Activated CD8-positive, alpha-beta T cell treated with anti-CD3 and anti-CD28 coated beads for 36 hours (primary cell): ENCODE results near the gene IFNL4. TPM values are rescaled to one million over a fixed set of nuclear protein-coding genes. Genes with fewer than 3 reads are reported as not detected.
A peak's percentile ranks its signal among the peaks of the same experiment; 100 is the strongest.

ENCODE experiments used
- ATAC-seq: fragments of 200-7000 bp; cut with Tn5 transposase; one replicate; pipeline ENCODE4 v1.10.0; 2021; ENCODE audit warnings: mild to moderate bottlenecking, moderate library complexity
- CTCF ChIA-PET: fragments of 350-600 bp; sonication (Branson Sonifier 250); formaldehyde crosslinking; loops from one replicate; lab custom pipeline; 2021; ENCODE audit warnings: antibody characterized with exemption; lab: Charles Lee
- POLR2A ChIA-PET: fragments of 350-600 bp; sonication (Branson Sonifier 250); formaldehyde crosslinking; loops from one replicate; lab custom pipeline; 2021; ENCODE audit warnings: antibody characterized with exemption; lab: Charles Lee
- DNase-seq: peaks from one replicate; pipeline ENCODE4 v3.0.0-alpha.2; 2020
- H3K27ac Mint-ChIP-seq: one replicate; pipeline ENCODE4 v1.8.0; 2021; ENCODE audit warnings: mild to moderate bottlenecking, mixed read lengths
- H3K27me3 Mint-ChIP-seq: one replicate; pipeline ENCODE4 v1.8.0; 2021; ENCODE audit warnings: mixed read lengths
- H3K36me3 Mint-ChIP-seq: one replicate; pipeline ENCODE4 v1.8.0; 2021; ENCODE audit warnings: low read depth, mixed read lengths
- H3K4me1 Mint-ChIP-seq: one replicate; pipeline ENCODE4 v1.8.0; 2021; ENCODE audit warnings: low read depth, mixed read lengths
- H3K4me3 Mint-ChIP-seq: one replicate; pipeline ENCODE4 v1.8.0; 2021; ENCODE audit warnings: mild to moderate bottlenecking, moderate library complexity, mixed read lengths
- H3K9me3 Mint-ChIP-seq: one replicate; pipeline ENCODE4 v1.8.0; 2021; ENCODE audit warnings: mixed read lengths
- CTCF ChIP-seq: fragments of 200-600 bp; IDR thresholded peaks from one replicate; pipeline ENCODE4 v1.8.0; 2022; ENCODE audit warnings: antibody characterized with exemption, mild to moderate bottlenecking
- intact Hi-C: fragments of 100-400 bp; cut with micrococcal nuclease; formaldehyde crosslinking; loops from one replicate; pipeline ENCODE4 v1.10.0; 2022
- total RNA-seq, 2 experiments: library from RNA; stranded (reverse); gene quantifications; one replicate each; pipeline ENCODE4 v1.2.3, GENCODE V29; 2021

Gene IFNL4
- not detected for total RNA-seq

GRCh38 chr19:39248806-39249205 lies at the start of gene IFNL4:
TSS of gene IFNL4 (minus strand) at chr19:39248856.
- Mint-ChIP-seq H3K27me3 (peaks cover 6% of the 10 kb centered on the region), H3K9me3 (no peaks in the 10 kb centered on the region), H3K4me3 (no peak within 1 kb of the TSS), H3K36me3 (no peaks in the 10 kb centered on the region), H3K27ac (no peak within 1 kb of the TSS), H3K4me1 (peaks cover 2% of the 10 kb centered on the region)
- ChIA-PET POLR2A (no interaction called here), CTCF (no interaction called here)
- no peak for TF ChIP-seq CTCF
- DNase-seq (no peak), ATAC-seq (no peak)
- intact Hi-C loops: no loop called here

GRCh38 chr19:39297931-39298634 lies 49.4 kb upstream of the IFNL4 start:
- TF ChIP-seq CTCF: no peak
- H3K27ac Mint-ChIP-seq: peak overlapping the region; percentile 73
- H3K4me3 Mint-ChIP-seq: peak overlapping the region; percentile 8
- peak; percentile 84 for DNase-seq
- H3K27me3 Mint-ChIP-seq: no peaks in the 10 kb centered on the region
- ATAC-seq: peak; percentile 96
- CTCF ChIA-PET: no interaction called here
- intact Hi-C loops: no loop called here
- H3K9me3 Mint-ChIP-seq: no peaks in the 10 kb centered on the region
- no peaks in the 10 kb centered on the region for H3K36me3 Mint-ChIP-seq
- POLR2A ChIA-PET: no interaction called here
- H3K4me1 Mint-ChIP-seq: peaks cover 18% of the 10 kb centered on the region

GRCh38 chr19:39296906-39297305 lies 48.2 kb upstream of the IFNL4 start:
- H3K4me1 Mint-ChIP-seq: peaks cover 18% of the 10 kb centered on the region
- no peak overlapping the region for H3K27ac Mint-ChIP-seq

GRCh38 chr19:39296055-39296645 lies 47.5 kb upstream of the IFNL4 start, which contains the start of gene IFNL1:
TSS of gene IFNL1 (plus strand) at chr19:39296407. CDS start at chr19:39296422, 15 bp downstream.
- ChIA-PET POLR2A (no interaction called here), CTCF (interaction anchor here (0.8 kb wide), 1 partner anchor 245 kb away, joined by 3 read pairs; no protein-coding TSS in a partner anchor)
- DNase-seq: no peak

More at GRCh38 chr19:39296906-39297305, 48.2 kb upstream of the IFNL4 start:
- ATAC-seq: no peak
- Mint-ChIP-seq H3K9me3 (no peaks in the 10 kb centered on the region), H3K36me3 (no peaks in the 10 kb centered on the region), H3K27me3 (no peaks in the 10 kb centered on the region), H3K4me3 (no peak overlapping the region)
- DNase-seq: no peak
- ChIA-PET CTCF (interaction anchor here (0.8 kb wide), 1 partner anchor 245 kb away, joined by 3 read pairs; no protein-coding TSS in a partner anchor), POLR2A (no interaction called here)
- intact Hi-C loops: no loop called here
- TF ChIP-seq CTCF: no peak

More at GRCh38 chr19:39296055-39296645, 47.5 kb upstream of the IFNL4 start, which contains the start of gene IFNL1:
- no peak for ATAC-seq
- H3K27me3 Mint-ChIP-seq: no peaks in the 10 kb centered on the region
- H3K36me3 Mint-ChIP-seq: no peaks in the 10 kb centered on the region
- no peak for TF ChIP-seq CTCF
- H3K4me3 Mint-ChIP-seq: no peak within 1 kb of the TSS
- no peaks in the 10 kb centered on the region for H3K9me3 Mint-ChIP-seq
- peaks cover 18% of the 10 kb centered on the region for H3K4me1 Mint-ChIP-seq
- intact Hi-C loops: no loop called here
- no peak within 1 kb of the TSS for H3K27ac Mint-ChIP-seq
